Muscle layer of colon (tissue), 2 donors: ENCODE measurements around the gene GTF3C1.
"Not testable (repeated sequence)": the region's sequence is repeated elsewhere in the genome, so short reads cannot be mapped to it uniquely, and the experiment has no call there.

Experiments
- H3K27ac ChIP-seq: one replicate; pipeline ENCODE4 v1.7.0; 2013; ENCODE audit warnings: low read depth, mild to moderate bottlenecking, low read length, moderate library complexity
- H3K27me3 ChIP-seq, 2 donors: one replicate each; pipeline ENCODE4 v1.7.0; 2013; ENCODE audit warnings: low read length in 2 of 2, mild to moderate bottlenecking in 2 of 2; ENCODE audit not compliant: insufficient read depth in 2 of 2, control insufficient read depth in 1 of 2
- H3K36me3 ChIP-seq: one replicate; pipeline ENCODE4 v1.7.0; 2013; ENCODE audit warnings: mild to moderate bottlenecking, low read length; ENCODE audit not compliant: insufficient read depth
- H3K4me1 ChIP-seq: one replicate; pipeline ENCODE4 v1.7.0; 2013; ENCODE audit warnings: mild to moderate bottlenecking, low read length; ENCODE audit not compliant: insufficient read depth
- H3K4me3 ChIP-seq, 2 donors: one replicate each; pipeline ENCODE4 v1.7.0; 2013; ENCODE audit warnings: low read length in 2 of 2, low read depth in 1 of 2, mild to moderate bottlenecking in 1 of 2, moderate library complexity in 1 of 2
- H3K9ac ChIP-seq: one replicate; pipeline ENCODE4 v1.7.0; 2013; ENCODE audit warnings: low read length
- H3K9me3 ChIP-seq: one replicate; pipeline ENCODE4 v1.7.0; 2013; ENCODE audit warnings: mild to moderate bottlenecking, low read length
- donor health status: abdominal sarcoma.
- donor health status: Adenocarcinoma of cecum.

The GTF3C1 gene

DNA sequence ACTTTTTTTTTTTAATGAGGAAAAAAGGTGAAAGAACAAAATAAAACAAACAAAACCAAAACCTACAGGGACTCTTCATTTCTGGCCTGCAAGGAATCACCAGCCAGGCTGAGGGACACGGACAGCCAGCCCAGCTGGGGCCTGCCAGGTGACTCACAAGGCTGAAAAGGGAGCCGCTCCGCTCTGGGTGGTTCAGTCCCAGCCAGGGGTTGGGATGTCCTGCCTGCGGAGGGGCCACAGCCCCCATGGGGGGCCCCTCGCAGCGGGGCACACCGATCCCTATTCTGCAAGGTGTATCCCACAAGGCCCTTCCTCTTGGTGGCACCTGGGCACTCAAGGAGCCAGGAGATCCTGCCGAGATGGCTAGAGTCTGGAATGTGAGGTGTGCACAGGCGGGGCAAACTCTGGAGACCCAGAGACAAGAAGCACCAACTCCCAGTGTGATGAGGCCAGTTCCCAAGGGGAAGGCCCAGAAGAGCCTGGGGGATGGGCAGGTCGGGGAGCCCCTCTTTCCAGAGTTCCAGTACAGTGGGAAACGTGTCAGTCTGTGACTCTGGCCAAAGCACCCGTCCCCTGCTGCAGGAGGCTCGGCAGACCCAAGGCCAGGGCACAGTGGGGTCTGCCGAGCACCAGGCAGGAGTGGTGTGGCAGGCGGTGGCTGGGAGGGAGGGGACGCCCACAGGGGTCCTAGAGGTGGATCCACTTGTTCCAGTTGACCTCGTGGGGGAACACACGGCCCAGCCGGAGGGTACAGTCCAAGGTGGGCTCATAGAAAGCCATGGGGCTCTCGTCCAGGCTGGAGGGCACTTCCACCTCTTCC is 88.8 kb downstream of the GTF3C1 start:
- Histone ChIP-seq H3K4me3 (no peak overlapping the region), H3K4me1 (no peaks in the 10 kb centered on the region), H3K27me3 (no peaks in the 10 kb centered on the region), H3K36me3 (peaks cover 17% of the 10 kb centered on the region), H3K27ac (no peak overlapping the region), H3K9ac (no peak overlapping the region), H3K9me3 (no peaks in the 10 kb centered on the region)

DNA sequence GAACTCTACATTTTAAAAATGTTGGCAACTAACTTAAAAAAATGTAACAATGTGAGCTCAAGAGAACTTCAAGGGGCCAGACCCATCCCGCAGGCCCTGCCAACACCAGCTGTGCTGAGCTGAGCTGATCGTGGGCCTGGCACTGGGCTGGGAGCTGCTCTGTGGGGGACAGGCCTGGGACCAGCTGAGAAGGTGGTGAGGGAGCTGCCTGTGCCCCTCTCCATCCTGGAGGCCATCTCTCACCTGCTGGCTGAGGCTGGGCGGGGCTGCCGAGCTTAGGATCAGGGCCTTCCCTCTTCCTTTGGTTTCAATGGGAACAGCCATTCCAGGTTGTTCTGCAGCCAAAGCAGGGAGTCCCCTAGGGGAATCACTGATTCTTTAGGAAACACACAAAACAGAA is 89.5 kb downstream of the GTF3C1 start:
- Histone ChIP-seq H3K27ac (no peak overlapping the region), H3K4me3 (no peak overlapping the region), H3K9ac (no peak overlapping the region), H3K9me3 (no peaks in the 10 kb centered on the region), H3K36me3 (peaks cover 10% of the 10 kb centered on the region), H3K27me3 (no peaks in the 10 kb centered on the region), H3K4me1 (no peaks in the 10 kb centered on the region)

- no peak overlapping the region for H3K9ac ChIP-seq
- no peak overlapping the region for H3K4me3 ChIP-seq
- no peaks in the 10 kb centered on the region for H3K4me1 ChIP-seq
- no peaks in the 10 kb centered on the region for H3K9me3 ChIP-seq
- H3K36me3 ChIP-seq, result no peaks in the 10 kb centered on the region
- H3K27ac ChIP-seq, result no peak overlapping the region
- no peaks in the 10 kb centered on the region for H3K27me3 ChIP-seq
These were observed 90.6 kb downstream of the GTF3C1 start for GRCh38 chr16:27458987-27459688.

- H3K9me3 ChIP-seq, result no peaks in the 10 kb centered on the region
- no peaks in the 10 kb centered on the region for H3K4me1 ChIP-seq
- H3K9ac ChIP-seq, result no peak overlapping the region
- no peaks in the 10 kb centered on the region for H3K36me3 ChIP-seq
- H3K4me3 ChIP-seq, result no peak overlapping the region
- no peaks in the 10 kb centered on the region for H3K27me3 ChIP-seq
- no peak overlapping the region for H3K27ac ChIP-seq
These were observed 91.5 kb downstream of the GTF3C1 start for GRCh38 chr16:27458258-27458657.

GRCh38 chr16:27457605-27457900 is 92.2 kb downstream of the GTF3C1 start:
- not testable (repeated sequence) for H3K4me3 ChIP-seq, H3K4me1 ChIP-seq, H3K27ac ChIP-seq

DNA sequence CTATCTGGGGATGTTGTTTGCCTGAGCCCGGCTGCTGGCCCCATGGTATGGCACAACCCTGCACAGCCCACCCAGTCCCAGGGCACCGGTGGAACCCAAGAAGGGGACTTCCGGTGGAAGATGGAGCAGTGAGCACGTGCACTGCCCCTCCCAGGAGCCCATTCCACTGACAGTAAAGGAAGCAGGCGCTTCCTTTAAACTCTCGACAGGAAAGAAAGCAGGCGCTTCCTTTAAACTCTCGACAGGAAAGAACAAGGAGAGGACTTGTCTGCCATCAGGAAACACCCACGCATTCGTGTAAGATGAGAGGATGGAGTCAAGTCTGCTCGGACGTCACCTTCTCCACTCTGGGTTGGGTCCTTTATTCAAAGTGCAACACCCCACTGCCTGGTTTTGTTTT is 94.0 kb downstream of the GTF3C1 start:
- Histone ChIP-seq H3K9ac (no peak overlapping the region), H3K27ac (no peak overlapping the region), H3K4me1 (no peaks in the 10 kb centered on the region), H3K4me3 (no peak overlapping the region), H3K27me3 (no peaks in the 10 kb centered on the region), H3K9me3 (no peaks in the 10 kb centered on the region), H3K36me3 (no peaks in the 10 kb centered on the region)

More at GRCh38 chr16:27457605-27457900, 92.2 kb downstream of the GTF3C1 start:
- H3K9ac ChIP-seq, H3K36me3 ChIP-seq, H3K9me3 ChIP-seq, H3K27me3 ChIP-seq: not testable (repeated sequence)

- H3K36me3 ChIP-seq, result no peaks in the 10 kb centered on the region
- no peaks in the 10 kb centered on the region for H3K9me3 ChIP-seq
- H3K9ac ChIP-seq, result no peak overlapping the region
- no peak overlapping the region for H3K27ac ChIP-seq
- no peaks in the 10 kb centered on the region for H3K4me1 ChIP-seq
- peaks cover 0 to 14% of the 10 kb centered on the region in 2 donors for H3K27me3 ChIP-seq
- no peak overlapping the region for H3K4me3 ChIP-seq
These were observed 96.3 kb downstream of the GTF3C1 start for GRCh38 chr16:27453494-27453825.

GRCh38 chr16:27452569-27453493 is 96.9 kb downstream of the GTF3C1 start:
- H3K27me3 ChIP-seq, result peaks cover 0 to 16% of the 10 kb centered on the region in 2 donors
- H3K9me3 ChIP-seq, result no peaks in the 10 kb centered on the region
- no peaks in the 10 kb centered on the region for H3K4me1 ChIP-seq
- H3K9ac ChIP-seq, result no peak overlapping the region
- no peak overlapping the region for H3K4me3 ChIP-seq
- H3K36me3 ChIP-seq, result no peaks in the 10 kb centered on the region
- no peak overlapping the region for H3K27ac ChIP-seq

GRCh38 chr16:27450196-27450549 is 99.5 kb downstream of the GTF3C1 start:
- Histone ChIP-seq H3K27ac (no peak overlapping the region), H3K4me3 (no peak overlapping the region), H3K9me3 (peaks cover 10% of the 10 kb centered on the region), H3K4me1 (no peaks in the 10 kb centered on the region), H3K36me3 (no peaks in the 10 kb centered on the region), H3K27me3 (peaks cover 0 to 26% of the 10 kb centered on the region in 2 donors), H3K9ac (no peak overlapping the region)

DNA sequence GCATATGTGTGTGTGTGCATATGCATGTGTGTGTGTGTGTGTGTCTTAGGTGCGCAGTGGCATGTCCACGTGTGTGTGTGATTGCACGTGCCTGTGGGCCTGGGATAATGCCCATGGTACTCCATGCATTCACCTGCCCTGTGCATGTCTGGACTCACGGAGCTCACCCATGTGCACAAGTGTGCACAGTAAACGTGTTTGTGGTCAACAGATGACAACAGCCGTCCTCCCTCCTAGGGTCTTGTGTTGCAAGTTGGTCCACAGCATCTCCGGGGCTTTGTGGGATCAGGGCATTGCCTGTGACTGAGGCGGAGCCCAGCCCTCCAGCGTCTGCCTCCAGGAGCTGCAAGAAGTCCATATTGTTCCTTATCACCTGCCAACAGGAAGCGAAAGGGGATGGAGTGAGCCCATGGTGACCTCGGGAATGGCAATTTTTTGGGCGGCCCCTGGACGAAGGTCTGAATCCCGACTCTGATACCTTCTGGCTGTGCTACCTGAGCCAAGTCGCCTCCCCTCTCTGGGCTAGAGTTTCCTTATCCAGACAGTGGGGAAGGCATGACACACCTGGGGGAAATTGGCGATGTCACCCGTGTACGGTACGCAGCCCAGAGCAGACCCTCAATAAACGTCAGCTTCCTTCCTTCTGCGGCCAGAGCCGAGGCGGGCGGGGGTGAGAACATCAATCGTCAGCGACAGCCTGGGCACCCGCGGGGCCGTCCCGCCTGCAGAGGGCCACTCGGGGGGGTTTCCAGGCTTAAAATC is 100.1 kb downstream of the GTF3C1 start:
- H3K9ac ChIP-seq, result no peak overlapping the region
- H3K27me3 ChIP-seq, result peaks cover 0 to 26% of the 10 kb centered on the region in 2 donors
- no peaks in the 10 kb centered on the region for H3K36me3 ChIP-seq
- H3K4me1 ChIP-seq, result no peaks in the 10 kb centered on the region
- no peak overlapping the region for H3K27ac ChIP-seq
- H3K9me3 ChIP-seq, result peaks cover 16% of the 10 kb centered on the region
- H3K4me3 ChIP-seq, result no peak overlapping the region
